HG02852 (cell line): ENCODE measurements around the gene RDH5.
"Not testable (repeated sequence)": the region's sequence is repeated elsewhere in the genome, so short reads cannot be mapped to it uniquely, and the experiment has no call there.

ENCODE experiments used
- ATAC-seq: cut with Tn5 transposase; IDR thresholded peaks from one replicate; pipeline ENCODE4 v1.9.1; 2021; ENCODE audit warnings: mild to moderate bottlenecking, moderate library complexity; ENCODE audit not compliant: unreplicated experiment

The RDH5 gene

GRCh38 chr12:55744340-55745030 lies 24.3 kb downstream of the RDH5 start:
- ATAC-seq = no peak

GRCh38 chr12:55745361-55746173 lies 25.4 kb downstream of the RDH5 start:
- no peak for ATAC-seq

GRCh38 chr12:55746174-55746912 lies 26.1 kb downstream of the RDH5 start:
- ATAC-seq = no peak

- ATAC-seq = no peak
Measured at GRCh38 chr12:55746913-55747231, 26.7 kb downstream of the RDH5 start.

- no peak for ATAC-seq
Measured at GRCh38 chr12:55748230-55748993, 28.2 kb downstream of the RDH5 start.

- ATAC-seq = no peak
Measured at GRCh38 chr12:55755246-55755645, 35.1 kb downstream of the RDH5 start.

GRCh38 chr12:55757701-55758100 lies 37.5 kb downstream of the RDH5 start:
- no peak for ATAC-seq

GRCh38 chr12:55758575-55758974 lies 38.4 kb downstream of the RDH5 start:
- not testable (repeated sequence) for ATAC-seq

GRCh38 chr12:55760663-55761062 lies 40.5 kb downstream of the RDH5 start:
- no peak for ATAC-seq

- no peak for ATAC-seq
Measured at GRCh38 chr12:55762646-55763045, 42.5 kb downstream of the RDH5 start.

GRCh38 chr12:55765736-55766290 lies 45.6 kb downstream of the RDH5 start:
- no peak for ATAC-seq

- ATAC-seq = no peak
Measured at GRCh38 chr12:55767156-55767555, 47.0 kb downstream of the RDH5 start.

- no peak for ATAC-seq
Measured at GRCh38 chr12:55771736-55772135, 51.5 kb downstream of the RDH5 start.
